Activated T-cell treated with anti-CD3 and anti-CD28 coated beads, Interleukin-2, amount 50 U/mL, for 24 hours (primary cell): ENCODE measurements around the gene C2CD4C.
"Not testable (repeated sequence)": the region's sequence is repeated elsewhere in the genome, so short reads cannot be mapped to it uniquely, and the experiment has no call there.

ENCODE experiments used
- DNase-seq: peaks from one replicate; pipeline ENCODE4 v3.0.0-alpha.2; 2020
- H3K27ac Mint-ChIP-seq: 2 replicates; pipeline ENCODE4 v1.8.0; 2020; ENCODE audit warnings: mild to moderate bottlenecking, mixed read lengths
- H3K27me3 Mint-ChIP-seq: 2 replicates; pipeline ENCODE4 v1.8.0; 2020; ENCODE audit warnings: mixed read lengths
- H3K36me3 Mint-ChIP-seq: 2 replicates; pipeline ENCODE4 v1.8.0; 2020; ENCODE audit warnings: low read depth, mixed read lengths
- H3K4me1 Mint-ChIP-seq: 2 replicates; pipeline ENCODE4 v1.8.0; 2020; ENCODE audit warnings: low read depth, mixed read lengths
- H3K4me3 Mint-ChIP-seq: 2 replicates; pipeline ENCODE4 v1.8.0; 2020; ENCODE audit warnings: mild to moderate bottlenecking, moderate library complexity, mixed read lengths
- H3K9me3 Mint-ChIP-seq: 2 replicates; pipeline ENCODE4 v1.8.0; 2020; ENCODE audit warnings: mixed read lengths

The C2CD4C gene

DNA sequence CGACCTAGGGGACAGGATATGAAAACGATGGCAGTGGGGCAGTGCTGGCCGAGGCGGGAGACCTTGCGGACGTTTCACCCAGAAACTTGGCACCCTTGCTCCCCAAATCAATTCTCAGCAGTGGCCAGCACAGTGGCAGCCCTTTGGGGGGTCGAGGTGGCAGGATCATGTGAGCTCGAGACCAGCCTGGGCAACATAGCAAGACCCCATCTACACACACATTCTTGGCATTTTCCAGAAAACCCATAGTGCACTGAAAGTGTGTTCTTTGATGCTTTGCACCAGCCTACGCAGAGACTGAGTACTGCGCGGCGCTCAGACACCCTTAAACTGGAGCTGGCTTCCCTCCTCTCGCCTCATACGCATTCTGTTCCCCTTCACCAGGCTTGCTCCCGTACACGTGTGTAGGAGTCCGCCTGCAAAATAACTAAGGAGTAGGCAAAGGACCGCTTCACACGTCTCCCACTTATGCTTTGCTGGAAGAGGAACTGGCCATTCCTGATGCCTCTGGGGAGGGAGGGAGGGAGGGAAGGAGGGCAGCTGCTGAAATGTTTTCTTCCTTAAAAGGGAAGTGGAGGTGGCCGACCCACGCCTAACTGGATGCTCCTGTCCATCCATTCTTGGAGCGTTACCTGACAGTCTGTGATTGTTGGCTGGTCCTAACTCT, 40.9 kb downstream of the C2CD4C start:
- Mint-ChIP-seq H3K4me3 (no peak overlapping the region), H3K27ac (no peak overlapping the region), H3K27me3 (peaks cover 42% of the 10 kb centered on the region), H3K9me3 (no peaks in the 10 kb centered on the region), H3K36me3 (no peaks in the 10 kb centered on the region), H3K4me1 (no peaks in the 10 kb centered on the region)
- no peak for DNase-seq

GRCh38 chr19:367561-367960, 41.4 kb downstream of the C2CD4C start:
- Mint-ChIP-seq H3K27ac (no peak overlapping the region), H3K9me3 (no peaks in the 10 kb centered on the region)

GRCh38 chr19:366951-367350, 42.0 kb downstream of the C2CD4C start:
- H3K4me1 Mint-ChIP-seq, result no peaks in the 10 kb centered on the region
- H3K4me3 Mint-ChIP-seq, result no peak overlapping the region
- DNase-seq, result no peak
- H3K9me3 Mint-ChIP-seq, result no peaks in the 10 kb centered on the region
- H3K27me3 Mint-ChIP-seq, result peaks cover 32% of the 10 kb centered on the region
- H3K36me3 Mint-ChIP-seq, result no peaks in the 10 kb centered on the region
- no peak overlapping the region for H3K27ac Mint-ChIP-seq

More at GRCh38 chr19:367561-367960, 41.4 kb downstream of the C2CD4C start:
- Mint-ChIP-seq H3K4me1 (no peaks in the 10 kb centered on the region), H3K27me3 (peaks cover 37% of the 10 kb centered on the region), H3K4me3 (no peak overlapping the region), H3K36me3 (no peaks in the 10 kb centered on the region)
- DNase-seq, result no peak

- Mint-ChIP-seq H3K36me3 (no peaks in the 10 kb centered on the region), H3K4me1 (no peaks in the 10 kb centered on the region), H3K9me3 (no peaks in the 10 kb centered on the region), H3K4me3 (no peak overlapping the region), H3K27me3 (peaks cover 25% of the 10 kb centered on the region), H3K27ac (no peak overlapping the region)
- no peak for DNase-seq
Observed at GRCh38 chr19:366205-366783, 42.7 kb downstream of the C2CD4C start.

GRCh38 chr19:364496-365287, 44.3 kb downstream of the C2CD4C start:
- Mint-ChIP-seq H3K27me3 (peaks cover 21% of the 10 kb centered on the region), H3K9me3 (no peaks in the 10 kb centered on the region), H3K36me3 (no peaks in the 10 kb centered on the region), H3K27ac (no peak overlapping the region), H3K4me3 (no peak overlapping the region), H3K4me1 (no peaks in the 10 kb centered on the region)
- DNase-seq, result no peak

DNA sequence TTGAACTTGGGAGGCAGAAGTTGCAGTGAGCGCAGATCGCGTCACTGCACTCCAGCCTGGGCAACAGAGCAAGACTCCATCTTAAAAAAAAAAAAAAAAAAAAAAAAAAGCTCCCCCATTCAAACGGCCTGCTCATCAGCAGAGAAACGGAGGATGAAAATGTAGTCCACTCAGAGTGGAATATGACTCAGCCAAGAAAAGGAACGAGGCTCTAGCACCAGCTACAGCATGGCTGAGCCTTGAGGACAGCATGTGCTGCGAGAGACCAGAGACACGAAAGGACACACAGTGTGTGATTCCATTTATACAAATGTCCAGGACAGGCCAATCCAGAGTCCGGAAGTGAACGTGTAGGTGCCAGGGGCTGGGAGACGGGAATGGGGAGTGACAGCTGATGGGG, 46.3 kb downstream of the C2CD4C start:
- no peak overlapping the region for H3K27ac Mint-ChIP-seq
- DNase-seq, result no peak
- no peaks in the 10 kb centered on the region for H3K36me3 Mint-ChIP-seq
- H3K4me1 Mint-ChIP-seq, result no peaks in the 10 kb centered on the region
- H3K27me3 Mint-ChIP-seq, result peaks cover 21% of the 10 kb centered on the region
- H3K4me3 Mint-ChIP-seq, result no peak overlapping the region
- H3K9me3 Mint-ChIP-seq, result no peaks in the 10 kb centered on the region

DNA sequence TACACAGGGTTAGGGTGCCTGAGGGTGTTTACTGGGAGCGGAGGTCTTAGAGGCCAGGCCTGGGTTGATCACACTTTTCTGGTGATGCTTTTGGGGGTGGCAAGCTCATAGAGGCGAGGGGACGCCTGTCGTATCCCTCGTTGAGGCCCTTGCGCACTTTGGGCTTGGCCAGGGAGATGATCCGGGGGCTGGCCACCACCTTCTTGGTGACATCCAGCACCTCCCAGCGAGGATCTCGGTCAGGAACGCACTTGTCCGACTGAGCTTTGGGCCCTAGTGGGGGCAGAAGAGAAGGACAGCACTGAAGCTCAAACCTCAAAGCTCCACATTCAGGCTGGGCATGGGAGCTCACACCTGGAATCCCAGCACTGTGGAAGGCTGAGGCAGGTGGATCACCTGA, 46.8 kb downstream of the C2CD4C start:
- peaks cover 20% of the 10 kb centered on the region for H3K27me3 Mint-ChIP-seq
- H3K36me3 Mint-ChIP-seq, result no peaks in the 10 kb centered on the region
- H3K9me3 Mint-ChIP-seq, result no peaks in the 10 kb centered on the region
- no peak for DNase-seq
- H3K4me3 Mint-ChIP-seq, result no peak overlapping the region
- H3K4me1 Mint-ChIP-seq, result no peaks in the 10 kb centered on the region
- H3K27ac Mint-ChIP-seq, result no peak overlapping the region

GRCh38 chr19:359653-359925, 49.4 kb downstream of the C2CD4C start:
- Mint-ChIP-seq H3K9me3 (no peaks in the 10 kb centered on the region), H3K27me3 (peaks cover 10% of the 10 kb centered on the region)

DNA sequence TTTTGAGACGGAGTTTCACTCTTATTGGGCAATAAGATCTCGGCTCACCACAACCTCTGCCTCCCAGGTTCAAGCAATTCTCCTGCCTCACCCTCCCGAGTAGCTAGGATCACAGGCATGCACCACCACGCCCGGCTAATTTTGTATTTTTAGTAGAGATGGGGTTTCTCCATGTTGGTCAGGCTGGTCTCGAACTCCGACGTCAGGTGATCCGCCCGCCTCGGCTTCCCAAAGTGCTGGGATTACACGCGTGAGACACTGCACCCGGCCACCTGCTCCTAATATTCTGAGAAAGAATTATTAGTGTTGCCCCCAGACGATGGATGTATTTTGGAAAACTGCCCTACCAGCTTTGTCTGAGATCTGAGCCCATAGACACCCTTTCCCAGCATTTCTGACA, 53.4 kb downstream of the C2CD4C start:
- H3K9me3 Mint-ChIP-seq, result peaks cover 14% of the 10 kb centered on the region
- H3K27ac Mint-ChIP-seq, H3K36me3 Mint-ChIP-seq, DNase-seq, H3K4me3 Mint-ChIP-seq, H3K4me1 Mint-ChIP-seq, H3K27me3 Mint-ChIP-seq: not testable (repeated sequence)

More at GRCh38 chr19:359653-359925, 49.4 kb downstream of the C2CD4C start:
- no peaks in the 10 kb centered on the region for H3K4me1 Mint-ChIP-seq
- no peak for DNase-seq
- no peaks in the 10 kb centered on the region for H3K36me3 Mint-ChIP-seq
- no peak overlapping the region for H3K27ac Mint-ChIP-seq
- no peak overlapping the region for H3K4me3 Mint-ChIP-seq
